IMR-90 (cell line): ENCODE results near the gene ANKS3. TPM values are rescaled to one million over a fixed set of nuclear protein-coding genes. Genes with fewer than 3 reads are reported as not detected.

ENCODE experiments used
- ATAC-seq: fragments of 200-7000 bp; cut with Tn5 transposase; 2 replicates; pipeline ENCODE4 v1.9.1; 2020; ENCODE audit warnings: low read depth, mild to moderate bottlenecking, moderate library complexity
- BruUV-seq: library from RNA; stranded (reverse); fragments of 400-500 nt; replicated peaks from 2 replicates; lab custom pipeline; 2021; lab: Mats Ljungman, UMichigan
- CTCF ChIA-PET: fragments of 300-600 bp; formaldehyde crosslinking; extraction: SDS; loops from one replicate; lab custom pipeline; 2021; ENCODE audit warnings: antibody characterized with exemption; lab: Yijun Ruan, JAX
- POLR2A ChIA-PET: fragments of 300-600 bp; sonication (Branson Sonifier 250); formaldehyde crosslinking; loops from one replicate; lab custom pipeline; 2022; ENCODE audit warnings: antibody characterized with exemption; ENCODE audit not compliant: unreplicated experiment; lab: Charles Lee
- DNase-seq: peaks from one replicate; pipeline ENCODE4 v3.0.0; 2013
- H2AFZ ChIP-seq: replicated peaks from 2 replicates; pipeline ENCODE3; 2013; ENCODE audit warnings: low read length, mild to moderate bottlenecking; ENCODE audit not compliant: poor library complexity
- H2AK5ac ChIP-seq: 2 replicates; pipeline ENCODE4 v1.6.1; 2013; ENCODE audit warnings: low read depth, low read length, inconsistent platforms
- H2AK9ac ChIP-seq: replicated peaks from 2 replicates; pipeline ENCODE3; 2013; ENCODE audit warnings: mild to moderate bottlenecking, low read depth, low read length, moderate library complexity; ENCODE audit not compliant: poor library complexity
- H2BK120ac ChIP-seq: 2 replicates; pipeline ENCODE4 v1.6.1; 2013; ENCODE audit warnings: low read depth, low read length, inconsistent platforms
- H2BK15ac ChIP-seq: 3 replicates; pipeline ENCODE4 v1.6.1; 2013; ENCODE audit warnings: low read depth, low read length, inconsistent platforms
- H2BK20ac ChIP-seq: 2 replicates; pipeline ENCODE4 v1.6.1; 2013; ENCODE audit warnings: low read depth, mild to moderate bottlenecking, inconsistent platforms, low read length, moderate library complexity
- H2BK5ac ChIP-seq: 2 replicates; pipeline ENCODE4 v1.6.1; 2013; ENCODE audit warnings: mild to moderate bottlenecking, low read depth, low read length, inconsistent platforms; ENCODE audit not compliant: poor library complexity, severe bottlenecking
- H3K14ac ChIP-seq: replicated peaks from 2 replicates; pipeline ENCODE4 v1.6.1; 2013; ENCODE audit warnings: low read depth, low read length, inconsistent platforms
- H3K18ac ChIP-seq: 2 replicates; pipeline ENCODE4 v1.6.1; 2013; ENCODE audit warnings: low read depth, low read length, control low read depth
- H3K23ac ChIP-seq: 2 replicates; pipeline ENCODE4 v1.6.1; 2013; ENCODE audit warnings: low read depth, low read length, inconsistent platforms
- H3K27ac ChIP-seq: 2 replicates; pipeline ENCODE4 v1.5.1; 2013; ENCODE audit warnings: mild to moderate bottlenecking, control low read depth, low read length; ENCODE audit not compliant: insufficient read depth
- H3K27me3 ChIP-seq: 2 replicates; pipeline ENCODE4 v1.6.1; 2013; ENCODE audit warnings: low read length; ENCODE audit not compliant: control insufficient read depth, insufficient read depth
- H3K36me3 ChIP-seq: 2 replicates; pipeline ENCODE4 v1.6.1; 2013; ENCODE audit warnings: low read length, mixed read lengths; ENCODE audit not compliant: control insufficient read depth, insufficient read depth
- H3K4ac ChIP-seq: 2 replicates; pipeline ENCODE4 v1.6.1; 2013; ENCODE audit warnings: low read depth, low read length, inconsistent platforms
- H3K4me1 ChIP-seq: 2 replicates; pipeline ENCODE4 v1.6.1; 2013; ENCODE audit warnings: low read length, mixed read lengths; ENCODE audit not compliant: control insufficient read depth, insufficient read depth
- H3K4me2 ChIP-seq: 2 replicates; pipeline ENCODE4 v1.6.1; 2013; ENCODE audit warnings: low read depth, mild to moderate bottlenecking, control low read depth, low read length, moderate library complexity
- H3K4me3 ChIP-seq: 2 replicates; pipeline ENCODE4 v1.5.1; 2013; ENCODE audit warnings: low read depth, mild to moderate bottlenecking, control low read depth, low read length, moderate library complexity; ENCODE audit not compliant: insufficient read depth
- H3K56ac ChIP-seq: 2 replicates; pipeline ENCODE4 v1.6.1; 2013; ENCODE audit warnings: low read length, inconsistent platforms; ENCODE audit not compliant: insufficient read depth; ENCODE audit errors: extremely low read depth
- H3K79me1 ChIP-seq, 2 experiments: 2 replicates each; pipeline ENCODE4 v1.6.1; 2013; ENCODE audit warnings: low read length in 2 of 2, inconsistent platforms in 1 of 2, low read depth in 1 of 2
- H3K9ac ChIP-seq: 2 replicates; pipeline ENCODE4 v1.6.1; 2013; ENCODE audit warnings: low read depth, low read length, control low read depth
- H3K9me1 ChIP-seq: 2 replicates; pipeline ENCODE4 v1.6.1; 2013; ENCODE audit warnings: low read length, inconsistent platforms; ENCODE audit not compliant: insufficient read depth
- H3K9me3 ChIP-seq: 2 replicates; pipeline ENCODE4 v1.6.1; 2013; ENCODE audit warnings: low read length; ENCODE audit not compliant: control insufficient read depth, insufficient read depth
- H4K20me1 ChIP-seq: 2 replicates; pipeline ENCODE4 v1.6.1; 2013; ENCODE audit warnings: low read length, inconsistent platforms; ENCODE audit not compliant: insufficient read depth
- H4K5ac ChIP-seq: 2 replicates; pipeline ENCODE4 v1.6.1; 2013; ENCODE audit warnings: mild to moderate bottlenecking, low read depth, low read length, control low read depth
- H4K8ac ChIP-seq, 2 experiments: 2 replicates each; pipeline ENCODE4 v1.6.1; 2013; ENCODE audit warnings: low read depth in 2 of 2, low read length in 2 of 2, control low read depth in 1 of 2, inconsistent platforms in 1 of 2
- H4K91ac ChIP-seq: 2 replicates; pipeline ENCODE4 v1.6.1; 2013; ENCODE audit warnings: low read depth, low read length, inconsistent platforms; ENCODE audit not compliant: insufficient read depth
- BHLHE40 ChIP-seq: fragments of 150-350 bp; IDR thresholded peaks from 2 replicates; pipeline ENCODE4 v1.6.1; 2016; ENCODE audit warnings: mild to moderate bottlenecking, low read depth, low read length
- CEBPB ChIP-seq: IDR thresholded peaks from 2 replicates; pipeline ENCODE4 v1.6.1; 2012; ENCODE audit warnings: low read depth, low read length, improper control_type of control experiment
- CHD1 ChIP-seq: IDR thresholded peaks from 2 replicates; pipeline ENCODE4 v1.6.1; 2012; ENCODE audit warnings: low read depth, low read length, improper control_type of control experiment
- ELK1 ChIP-seq: fragments of 150-350 bp; IDR thresholded peaks from 2 replicates; pipeline ENCODE4 v1.6.1; 2016; ENCODE audit warnings: low read depth, mild to moderate bottlenecking, low read length, moderate library complexity, borderline replicate concordance
- FOS ChIP-seq: fragments of 150-350 bp; IDR thresholded peaks from 2 replicates; pipeline ENCODE4 v1.6.1; 2016; ENCODE audit warnings: low read depth, low read length
- MAZ ChIP-seq: IDR thresholded peaks from 2 replicates; pipeline ENCODE4 v1.6.1; 2012; ENCODE audit warnings: low read depth, mild to moderate bottlenecking, low read length, improper control_type of control experiment, moderate library complexity, borderline replicate concordance
- MXI1 ChIP-seq: IDR thresholded peaks from 2 replicates; pipeline ENCODE4 v1.6.1; 2012; ENCODE audit warnings: low read depth, mild to moderate bottlenecking, low read length, moderate library complexity, borderline replicate concordance
- RAD21 ChIP-seq: IDR thresholded peaks from 2 replicates; pipeline ENCODE4 v1.6.1; 2012; ENCODE audit warnings: low read length, improper control_type of control experiment
- RCOR1 ChIP-seq: IDR thresholded peaks from 2 replicates; pipeline ENCODE4 v1.6.1; 2012; ENCODE audit warnings: mild to moderate bottlenecking, low read length, improper control_type of control experiment; ENCODE audit not compliant: insufficient replicate concordance
- RFX5 ChIP-seq: IDR thresholded peaks from 2 replicates; pipeline ENCODE4 v1.8.0; 2012; ENCODE audit warnings: low read depth, mild to moderate bottlenecking, low read length, moderate library complexity
- SMC3 ChIP-seq: fragments of 150-350 bp; IDR thresholded peaks from 2 replicates; pipeline ENCODE4 v1.6.1; 2016; ENCODE audit warnings: low read depth, mild to moderate bottlenecking, antibody characterized with exemption, low read length, moderate library complexity
- USF2 ChIP-seq: fragments of 150-350 bp; IDR thresholded peaks from 2 replicates; pipeline ENCODE4 v1.6.1; 2017; ENCODE audit warnings: mild to moderate bottlenecking, antibody characterized with exemption, low read length, low read depth
- WGBS, 2 experiments: methylation state at CpG; one replicate each; pipeline versions ENCODE4 v1.1.5 to v1.1.7; 2013; ENCODE audit warnings: missing lambda C conversion rate in 2 of 2; ENCODE audit not compliant: insufficient read length in 1 of 2; ENCODE audit errors: extremely low coverage in 2 of 2; 5-methylcytosine and 5-hydroxymethylcytosine counted together
- dilution Hi-C: fragments of 300-500 bp; cut with HindIII; formaldehyde crosslinking; loops from one replicate; pipeline ENCODE4 v1.14.3; 2018; ENCODE audit warnings: low sequenced_read_pairs; ENCODE audit not compliant: unreplicated experiment
- in situ Hi-C: fragments of 300-500 bp; cut with MboI; formaldehyde crosslinking; loops from 3 replicates; pipeline ENCODE4 v1.14.3; 2019; ENCODE audit warnings: low sequenced_read_pairs, inconsistent platforms, mixed read lengths
- intact Hi-C: fragments of 100-400 bp; cut with micrococcal nuclease; formaldehyde crosslinking; loops from 2 replicates; pipeline ENCODE4 v1.10.0; 2022
- polyA plus RNA-seq, 3 experiments: library from polyadenylated mRNA; depleted of rRNA; stranded (reverse); fragments of >200 nt; gene quantifications; 2 replicates each; pipeline ENCODE4 v1.2.3, GENCODE V29; 2012; ENCODE audit warnings: low replicate concordance in 1 of 3
- total RNA-seq: library from RNA; depleted of rRNA; stranded (reverse); fragments of >200 nt; gene quantifications from 2 replicates; pipeline ENCODE4 v1.2.3, GENCODE V29; 2012

ANKS3 gene
- total and polyA plus RNA-seq, 2 of the 4 experiments (the other 2 are of a cell fraction), result 24.4 to 25.0 TPM

- Histone ChIP-seq H3K14ac (no peak overlapping the region), H2BK5ac (no peak overlapping the region), H3K4me1 (no peaks in the 10 kb centered on the region), H3K4ac (no peak overlapping the region), H2AK5ac (no peak overlapping the region), H3K27me3 (no peaks in the 10 kb centered on the region), H3K79me1 (peaks cover 0 to 32% of the 10 kb centered on the region in 2 experiments; a peak in 2 of 4 replicates), H2BK15ac (no peak overlapping the region), H4K8ac (no peak overlapping the region), H3K4me2 (no peak overlapping the region), H2BK20ac (no peak overlapping the region), H2AK9ac (no peak overlapping the region), H2AFZ (no peak overlapping the region), H3K23ac (no peak overlapping the region), H4K91ac (no peak overlapping the region), H3K9ac (no peak overlapping the region), H3K4me3 (no peak overlapping the region), H4K20me1 (no peaks in the 10 kb centered on the region), H3K9me1 (no peaks in the 10 kb centered on the region), H3K9me3 (no peaks in the 10 kb centered on the region), H2BK120ac (no peak overlapping the region), H3K56ac (no peak overlapping the region), H3K27ac (no peak overlapping the region), H3K36me3 (peaks cover 41% of the 10 kb centered on the region), H4K5ac (no peak overlapping the region), H3K18ac (no peak overlapping the region)
- no peak for TF ChIP-seq RAD21
- no peak for TF ChIP-seq MAZ
- TF ChIP-seq CHD1, result no peak
- TF ChIP-seq CEBPB, result no peak
- no peak for TF ChIP-seq MXI1
- TF ChIP-seq RFX5, result no peak
- TF ChIP-seq RCOR1, result no peak
- TF ChIP-seq SMC3, result no peak
- no peak for TF ChIP-seq ELK1
- no peak for TF ChIP-seq FOS
- TF ChIP-seq BHLHE40, result no peak
- no peak for TF ChIP-seq USF2
- BruUV-seq, result no TSS peak
- intact Hi-C loops, result no loop called here
- ChIA-PET CTCF (no interaction called here), POLR2A (no interaction called here)
- in situ Hi-C loops, result no loop called here
- ATAC-seq (no peak), DNase-seq (no peak)
- dilution Hi-C loops, result no loop called here
- 100% methylated on average over 4 of the region's 14 CpGs; no CpG with 5 or more reads in 1 of the 2 experiments for WGBS, 2 experiments
These were observed 10.9 kb downstream of the ANKS3 start for GRCh38 chr16:4723071-4723767.
